Esophagus muscularis mucosa (tissue), 4 donors: ENCODE data around the gene KRTAP10-4. TPM values are rescaled to one million over a fixed set of nuclear protein-coding genes. Genes with fewer than 3 reads are reported as not detected.
A peak's percentile ranks its signal among the peaks of the same experiment; 100 is the strongest.
"Not testable (repeated sequence)": the region's sequence is repeated elsewhere in the genome, so short reads cannot be mapped to it uniquely, and the experiment has no call there.

Source experiments
- DNase-seq: peaks from one replicate; pipeline ENCODE4 v3.0.0-alpha.2; 2017; ENCODE audit errors: extremely low spot score
- H3K27ac ChIP-seq, 4 donors: fragments of 200-600 bp; sonication (generic); replicated peaks in 1 of 4; 1 replicate in 3 of 4; 2 replicates in 1 of 4; pipeline ENCODE4 v1.5.1; 2016 to 2019; ENCODE audit warnings: mild to moderate bottlenecking in 1 of 4
- H3K27me3 ChIP-seq, 4 donors: fragments of 200-600 bp; sonication (generic); one replicate each; pipeline versions ENCODE4 v1.5.1 to v1.6.0; 2016 to 2019
- H3K36me3 ChIP-seq, 4 donors: fragments of 200-600 bp; sonication (generic); one replicate each; pipeline ENCODE4 v1.5.1; 2016 to 2019
- H3K4me1 ChIP-seq, 4 donors: fragments of 200-600 bp; sonication (generic); one replicate each; pipeline ENCODE4 v1.5.1; 2016 to 2019
- H3K4me3 ChIP-seq, 4 donors: fragments of 200-600 bp; sonication (generic); 1 replicate in 2 of 4; 2 replicates in 2 of 4; pipeline ENCODE4 v1.5.1; 2016 to 2019; ENCODE audit warnings: mild to moderate bottlenecking in 4 of 4, moderate library complexity in 1 of 4
- H3K9me3 ChIP-seq, 4 donors: fragments of 200-600 bp; sonication (generic); 1 replicate in 3 of 4; 2 replicates in 1 of 4; pipeline ENCODE4 v1.5.1; 2016 to 2019
- CTCF ChIP-seq, 3 experiments: fragments of 200-600 bp in 2 of 3; fragments of 450-650 bp in 1 of 3; sonication (generic) in 2 of 3; IDR thresholded peaks; one replicate each; pipeline ENCODE4 v1.5.1; 2017 to 2019; ENCODE audit warnings: antibody characterized with exemption in 3 of 3, mild to moderate bottlenecking in 2 of 3, moderate library complexity in 1 of 3
- EP300 ChIP-seq: sonication (generic); formaldehyde crosslinking; IDR thresholded peaks from one replicate; pipeline ENCODE4 v1.6.1; 2017; ENCODE audit warnings: antibody characterized with exemption
- POLR2A ChIP-seq: fragments of 450-650 bp; IDR thresholded peaks from one replicate; pipeline ENCODE4 v1.6.1; 2017; ENCODE audit warnings: antibody characterized with exemption, moderate library complexity, mild to moderate bottlenecking, low read depth
- POLR2AphosphoS5 ChIP-seq, 2 donors: sonication (generic); formaldehyde crosslinking; IDR thresholded peaks; one replicate each; pipeline ENCODE4 v1.6.1; 2017; ENCODE audit warnings: antibody characterized with exemption in 2 of 2
- WGBS: methylation state at CpG from one replicate; pipeline ENCODE4 v1.1.5; 2018; 5-methylcytosine and 5-hydroxymethylcytosine counted together
- intact Hi-C: fragments of 100-400 bp; cut with DNase I; formaldehyde crosslinking; loops from one replicate; pipeline ENCODE4 v1.15.1; 2023
- total RNA-seq, 4 donors: library from RNA; depleted of rRNA; stranded (reverse); fragments of >200 nt; gene quantifications; one replicate each; pipeline versions ENCODE4 v1.1.0 to v1.2.1, GENCODE V29; 2016

Gene KRTAP10-4
- total RNA-seq, 4 donors from 2014 or later, result not detected

- DNase-seq, result peak; percentile 77
- Histone ChIP-seq H3K4me3 (no peak overlapping the region), H3K4me1 (no peaks in the 10 kb centered on the region), H3K9me3 (peaks cover 0 to 6% (median 1%) of the 10 kb centered on the region in 4 donors), H3K27ac (no peak overlapping the region), H3K27me3 (peaks cover 0 to 49% (median 0%) of the 10 kb centered on the region in 4 donors), H3K36me3 (no peaks in the 10 kb centered on the region)
- WGBS, result 90% methylated on average over 12 of the region's 12 CpGs
- intact Hi-C loops, result no loop called here
- TF ChIP-seq POLR2AphosphoS5 (IDR thresholded peaks at IDR 0.05) (no peak), EP300 (no peak)
These were observed 20.9 kb downstream of the KRTAP10-4 start for GRCh38 chr21:44594406-44594916.

- DNase-seq, result no peak
- Histone ChIP-seq H3K4me3 (no peak overlapping the region), H3K27ac (no peak overlapping the region), H3K27me3 (peaks cover 0 to 48% (median 0%) of the 10 kb centered on the region in 4 donors), H3K36me3 (no peaks in the 10 kb centered on the region), H3K9me3 (peaks cover 0 to 6% (median 1%) of the 10 kb centered on the region in 4 donors), H3K4me1 (no peaks in the 10 kb centered on the region)
- 69% methylated on average over 4 of the region's 6 CpGs for WGBS
- TF ChIP-seq CTCF (IDR thresholded peaks at IDR 0.05), result no peak
- TF ChIP-seq POLR2AphosphoS5 (IDR thresholded peaks at IDR 0.05), result no peak
- no peak for TF ChIP-seq POLR2A
- no peak for TF ChIP-seq EP300
- intact Hi-C loops, result no loop called here
These were observed 22.0 kb downstream of the KRTAP10-4 start for GRCh38 chr21:44595524-44595923.

- intact Hi-C loops, result no loop called here
- no peak overlapping the region for H3K4me3 ChIP-seq
- peaks cover 0 to 6% (median 1%) of the 10 kb centered on the region in 4 donors for H3K9me3 ChIP-seq
- peak; percentile 89 for DNase-seq
- H3K4me1 ChIP-seq, result no peaks in the 10 kb centered on the region
- no peak overlapping the region for H3K27ac ChIP-seq
- H3K27me3 ChIP-seq, result peaks cover 0 to 44% (median 0%) of the 10 kb centered on the region in 4 donors
- WGBS, result 85% methylated on average over 7 of the region's 9 CpGs
- no peak for TF ChIP-seq POLR2AphosphoS5 (IDR thresholded peaks at IDR 0.05)
- TF ChIP-seq EP300, result no peak
- no peak for TF ChIP-seq CTCF (IDR thresholded peaks at IDR 0.05)
- TF ChIP-seq POLR2A, result no peak
- no peaks in the 10 kb centered on the region for H3K36me3 ChIP-seq
These were observed 22.7 kb downstream of the KRTAP10-4 start for GRCh38 chr21:44596068-44596725.

GRCh38 chr21:44598061-44598460 lies 24.5 kb downstream of the KRTAP10-4 start:
- H3K4me3 ChIP-seq, result no peak overlapping the region
- intact Hi-C loops, result no loop called here
- H3K9me3 ChIP-seq, result peaks cover 0 to 6% (median 1%) of the 10 kb centered on the region in 4 donors
- H3K27ac ChIP-seq, result no peak overlapping the region
- H3K27me3 ChIP-seq, result peaks cover 0 to 46% (median 0%) of the 10 kb centered on the region in 4 donors
- WGBS, result 83% methylated on average over 11 of the region's 11 CpGs
- no peaks in the 10 kb centered on the region for H3K4me1 ChIP-seq
- no peak for TF ChIP-seq POLR2AphosphoS5 (IDR thresholded peaks at IDR 0.05)
- no peak for TF ChIP-seq POLR2A
- TF ChIP-seq EP300, result no peak
- TF ChIP-seq CTCF (IDR thresholded peaks at IDR 0.05), result no peak
- no peaks in the 10 kb centered on the region for H3K36me3 ChIP-seq
- DNase-seq, result no peak

- no peak overlapping the region for H3K4me3 ChIP-seq
- no peak overlapping the region for H3K27ac ChIP-seq
- 85% methylated on average over 8 of the region's 8 CpGs for WGBS
- no peaks in the 10 kb centered on the region for H3K4me1 ChIP-seq
- H3K9me3 ChIP-seq, result peaks cover 0 to 8% (median 4%) of the 10 kb centered on the region in 4 donors
- TF ChIP-seq CTCF (IDR thresholded peaks at IDR 0.05) (no peak), POLR2AphosphoS5 (IDR thresholded peaks at IDR 0.05) (no peak), POLR2A (no peak), EP300 (no peak)
- peak; percentile 66 for DNase-seq
- intact Hi-C loops, result no loop called here
- no peaks in the 10 kb centered on the region for H3K36me3 ChIP-seq
- peaks cover 0 to 53% (median 0%) of the 10 kb centered on the region in 4 donors for H3K27me3 ChIP-seq
These were observed 25.9 kb downstream of the KRTAP10-4 start for GRCh38 chr21:44599264-44600029.

GRCh38 chr21:44600118-44600978 lies 26.8 kb downstream of the KRTAP10-4 start, which contains the start of gene KRTAP10-7:
Gene KRTAP10-7 (plus strand): TSS chr21:44600597. CDS start chr21:44600622, 25 bp downstream.
- intact Hi-C loops, H3K36me3 ChIP-seq, H3K9me3 ChIP-seq, H3K27ac ChIP-seq, H3K4me1 ChIP-seq, H3K4me3 ChIP-seq: not testable (repeated sequence)
- WGBS, result 67% methylated on average over 15 of the region's 23 CpGs
- DNase-seq, result peak; percentile 55
- H3K27me3 ChIP-seq, result peaks cover 0 to 53% (median 0%) of the 10 kb centered on the region in 4 donors

GRCh38 chr21:44601091-44601490 lies 27.6 kb downstream of the KRTAP10-4 start:
- H3K9me3 ChIP-seq, H3K4me1 ChIP-seq, H3K27ac ChIP-seq, H3K4me3 ChIP-seq, intact Hi-C loops, H3K36me3 ChIP-seq, DNase-seq: not testable (repeated sequence)
- peaks cover 0 to 53% (median 0%) of the 10 kb centered on the region in 4 donors for H3K27me3 ChIP-seq
- 80% methylated on average over 1 of the region's 10 CpGs for WGBS
